Measurements from ENCODE around the gene PPP1R12C.

DNA sequence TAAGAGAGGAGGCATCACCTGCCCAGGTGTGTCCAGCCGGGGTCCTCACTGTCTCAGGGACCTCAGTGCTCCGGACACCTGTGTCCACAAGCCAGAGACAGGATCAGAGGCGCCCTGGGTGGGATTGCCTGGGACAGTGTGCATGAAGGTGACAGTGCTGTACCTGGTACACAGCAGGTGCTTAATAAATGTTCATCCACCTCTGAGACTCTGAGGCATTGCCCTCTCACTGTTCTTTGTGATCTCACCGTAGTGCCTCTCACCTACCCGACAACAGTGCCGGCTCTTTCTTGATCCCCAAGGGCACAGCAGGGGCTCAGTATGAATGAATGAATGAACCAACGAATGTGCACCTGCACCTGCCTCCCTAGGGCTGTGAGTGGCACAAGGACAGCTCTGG is 63.7 kb downstream of the PPP1R12C start:
- TF ChIP-seq, protein P1, sequence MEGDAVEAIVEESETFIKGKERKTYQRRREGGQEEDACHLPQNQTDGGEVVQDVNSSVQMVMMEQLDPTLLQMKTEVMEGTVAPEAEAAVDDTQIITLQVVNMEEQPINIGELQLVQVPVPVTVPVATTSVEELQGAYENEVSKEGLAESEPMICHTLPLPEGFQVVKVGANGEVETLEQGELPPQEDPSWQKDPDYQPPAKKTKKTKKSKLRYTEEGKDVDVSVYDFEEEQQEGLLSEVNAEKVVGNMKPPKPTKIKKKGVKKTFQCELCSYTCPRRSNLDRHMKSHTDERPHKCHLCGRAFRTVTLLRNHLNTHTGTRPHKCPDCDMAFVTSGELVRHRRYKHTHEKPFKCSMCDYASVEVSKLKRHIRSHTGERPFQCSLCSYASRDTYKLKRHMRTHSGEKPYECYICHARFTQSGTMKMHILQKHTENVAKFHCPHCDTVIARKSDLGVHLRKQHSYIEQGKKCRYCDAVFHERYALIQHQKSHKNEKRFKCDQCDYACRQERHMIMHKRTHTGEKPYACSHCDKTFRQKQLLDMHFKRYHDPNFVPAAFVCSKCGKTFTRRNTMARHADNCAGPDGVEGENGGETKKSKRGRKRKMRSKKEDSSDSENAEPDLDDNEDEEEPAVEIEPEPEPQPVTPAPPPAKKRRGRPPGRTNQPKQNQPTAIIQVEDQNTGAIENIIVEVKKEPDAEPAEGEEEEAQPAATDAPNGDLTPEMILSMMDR (IDR thresholded peaks at IDR 0.05; ENCODE audit: low read depth, low read length), result no peak
- TF ChIP-seq EZH2phosphoT487 (IDR thresholded peaks at IDR 0.05; ENCODE audit: low read depth), result no peak

Data from OCI-LY3 (cell line).